H1 (cell line): ENCODE results near the gene C3orf38. TPM values are rescaled to one million over a fixed set of nuclear protein-coding genes. Genes with fewer than 3 reads are reported as not detected.
A peak's percentile ranks its signal among the peaks of the same experiment; 100 is the strongest.

Experiments
- CTCF ChIA-PET: fragments of 300-600 bp; sonication (Branson Sonifier 250); formaldehyde crosslinking; loops from one replicate; lab custom pipeline; 2021; ENCODE audit not compliant: partially characterized antibody; lab: Charles Lee
- POLR2A ChIA-PET: fragments of 300-600 bp; sonication (Branson Sonifier 250); formaldehyde crosslinking; loops from one replicate; lab custom pipeline; 2021; ENCODE audit warnings: inconsistent platforms; ENCODE audit not compliant: partially characterized antibody; lab: Charles Lee
- DNase-seq, 2 experiments: peaks; one replicate each; pipeline versions ENCODE4 v3.0.0 to v3.0.0-alpha.2; 2010 to 2022; ENCODE audit warnings: low spot score in 2 of 2, low read depth in 1 of 2, mixed read lengths in 1 of 2
- FAIRE-seq: peaks from 2 replicates; lab custom pipeline; 2011; peaks lifted over from hg19 to GRCh38; lab: Jason Lieb, UNC
- H2AFZ ChIP-seq: 2 replicates; pipeline ENCODE4 v1.8.1; 2012; ENCODE audit warnings: low read length, inconsistent platforms
- H2AK5ac ChIP-seq: 2 replicates; pipeline ENCODE4 v1.6.1; 2013; ENCODE audit warnings: low read depth, low read length
- H2BK120ac ChIP-seq: replicated peaks from 2 replicates; pipeline ENCODE3; 2013; ENCODE audit warnings: low read depth, low read length, inconsistent platforms
- H2BK12ac ChIP-seq: 2 replicates; pipeline ENCODE4 v1.6.1; 2013; ENCODE audit warnings: low read depth, low read length
- H2BK15ac ChIP-seq: 2 replicates; pipeline ENCODE4 v1.6.1; 2013; ENCODE audit warnings: low read length
- H2BK20ac ChIP-seq: 2 replicates; pipeline ENCODE4 v1.6.1; 2013; ENCODE audit warnings: low read length
- H2BK5ac ChIP-seq: 2 replicates; pipeline ENCODE4 v1.6.1; 2013; ENCODE audit warnings: low read depth, low read length
- H3K14ac ChIP-seq: 2 replicates; pipeline ENCODE4 v1.6.1; 2013; ENCODE audit warnings: inconsistent platforms; ENCODE audit not compliant: insufficient read length
- H3K18ac ChIP-seq: 2 replicates; pipeline ENCODE4 v1.6.1; 2013; ENCODE audit warnings: low read length; ENCODE audit errors: extremely low read depth
- H3K23ac ChIP-seq: 2 replicates; pipeline ENCODE4 v1.6.1; 2013; ENCODE audit warnings: inconsistent platforms; ENCODE audit not compliant: insufficient read length
- H3K23me2 ChIP-seq: 2 replicates; pipeline ENCODE4 v1.6.1; 2013; ENCODE audit warnings: low read depth, low read length
- H3K27ac ChIP-seq: 2 replicates; pipeline ENCODE4 v1.6.1; 2011; ENCODE audit warnings: low read depth, low read length, inconsistent platforms
- H3K27me3 ChIP-seq, 4 experiments: replicated peaks in 1 of 4; 1 replicate in 1 of 4; 2 replicates in 3 of 4; pipeline versions ENCODE4 v1.6.1 to v1.8.1; 2011 to 2013; ENCODE audit warnings: low read length in 3 of 4, mild to moderate bottlenecking in 3 of 4, inconsistent platforms in 2 of 4, mixed read lengths in 2 of 4, moderate library complexity in 1 of 4; ENCODE audit not compliant: control insufficient read depth in 3 of 4, insufficient read depth in 3 of 4; ENCODE audit errors: extremely low read depth in 1 of 4
- H3K36me3 ChIP-seq, 4 experiments: 2 replicates each; pipeline versions ENCODE4 v1.6.1 to v1.8.1; 2011 to 2013; ENCODE audit warnings: mild to moderate bottlenecking in 4 of 4, low read length in 3 of 4, moderate library complexity in 2 of 4, control low read depth in 1 of 4, inconsistent platforms in 1 of 4; ENCODE audit not compliant: insufficient read depth in 4 of 4, control insufficient read depth in 2 of 4
- H3K4ac ChIP-seq: replicated peaks from 2 replicates; pipeline ENCODE3; 2013; ENCODE audit warnings: low read length, low read depth, mixed read lengths, inconsistent platforms; ENCODE audit not compliant: insufficient read length
- H3K4me1 ChIP-seq, 4 experiments: replicated peaks in 1 of 4; 1 replicate in 1 of 4; 2 replicates in 3 of 4; pipeline versions ENCODE4 v1.6.1 to v1.8.1; 2011 to 2013; ENCODE audit warnings: low read length in 3 of 4, inconsistent platforms in 2 of 4, mixed read lengths in 1 of 4; ENCODE audit not compliant: insufficient read depth in 4 of 4, control insufficient read depth in 3 of 4
- H3K4me2 ChIP-seq, 2 experiments: 2 replicates each; pipeline versions ENCODE4 v1.6.1 to v1.8.1; 2011 to 2013; ENCODE audit warnings: low read depth in 2 of 2, low read length in 2 of 2, control low read depth in 1 of 2, inconsistent platforms in 1 of 2, mild to moderate bottlenecking in 1 of 2; ENCODE audit not compliant: insufficient read depth in 1 of 2
- H3K4me3 ChIP-seq, 4 experiments: fragments of 200-600, 300-600 bp in 1 of 4; sonication (generic), shearing (Covaris generic), sonication (Bioruptor Twin) in 1 of 4; 2 replicates each; pipeline versions ENCODE4 v1.5.1 to v1.8.1; 2011 to 2016; ENCODE audit warnings: low read length in 4 of 4, low read depth in 3 of 4, control low read depth in 2 of 4, inconsistent platforms in 2 of 4, mild to moderate bottlenecking in 2 of 4, mixed read lengths in 1 of 4, moderate library complexity in 1 of 4; ENCODE audit not compliant: insufficient read depth in 2 of 4; ENCODE audit errors: extremely low read depth in 1 of 4
- H3K56ac ChIP-seq: replicated peaks from 2 replicates; pipeline ENCODE3; 2013; ENCODE audit warnings: low read depth, mild to moderate bottlenecking, mixed read lengths, low read length, inconsistent platforms; ENCODE audit not compliant: insufficient read length
- H3K79me1 ChIP-seq: 2 replicates; pipeline ENCODE4 v1.6.1; 2013; ENCODE audit warnings: low read depth, low read length, control low read depth
- H3K79me2 ChIP-seq, 2 experiments: 2 replicates each; pipeline versions ENCODE4 v1.6.1 to v1.8.1; 2012 to 2013; ENCODE audit warnings: low read length in 2 of 2, mild to moderate bottlenecking in 2 of 2, inconsistent platforms in 1 of 2; ENCODE audit not compliant: insufficient read depth in 2 of 2, control insufficient read depth in 1 of 2
- H3K9ac ChIP-seq, 4 experiments: replicated peaks in 1 of 4; 1 replicate in 1 of 4; 2 replicates in 3 of 4; pipeline versions ENCODE4 v1.6.1 to v1.8.1; 2011 to 2013; ENCODE audit warnings: low read depth in 3 of 4, low read length in 3 of 4, control low read depth in 2 of 4, mild to moderate bottlenecking in 2 of 4, moderate library complexity in 2 of 4, inconsistent platforms in 1 of 4; ENCODE audit errors: extremely low read depth in 1 of 4
- H3K9me3 ChIP-seq, 2 experiments: 2 replicates each; pipeline versions ENCODE4 v1.6.1 to v1.8.1; 2012 to 2013; ENCODE audit warnings: mild to moderate bottlenecking in 2 of 2, moderate library complexity in 2 of 2, control low read depth in 1 of 2, inconsistent platforms in 1 of 2, low read depth in 1 of 2, low read length in 1 of 2, mixed read lengths in 1 of 2; ENCODE audit not compliant: insufficient read depth in 2 of 2
- H4K20me1 ChIP-seq, 2 experiments: replicated peaks in 1 of 2; 2 replicates each; pipeline versions ENCODE3 to v1.8.1; 2011 to 2013; ENCODE audit warnings: inconsistent platforms in 2 of 2, low read length in 2 of 2, mild to moderate bottlenecking in 1 of 2; ENCODE audit not compliant: insufficient read depth in 2 of 2, control insufficient read depth in 1 of 2
- H4K5ac ChIP-seq: 2 replicates; pipeline ENCODE4 v1.6.1; 2013; ENCODE audit warnings: low read length, low read depth, mixed read lengths, inconsistent platforms; ENCODE audit not compliant: insufficient read length
- H4K8ac ChIP-seq: 2 replicates; pipeline ENCODE4 v1.8.0; 2013; ENCODE audit warnings: mild to moderate bottlenecking, moderate library complexity, low read length, inconsistent platforms; ENCODE audit not compliant: insufficient read depth; ENCODE audit errors: extremely low read depth
- H4K91ac ChIP-seq: replicated peaks from 2 replicates; pipeline ENCODE3; 2013; ENCODE audit warnings: low read length, mixed read lengths, inconsistent platforms; ENCODE audit not compliant: insufficient read length
- BRCA1 ChIP-seq: IDR thresholded peaks from 2 replicates; pipeline ENCODE4 v1.6.1; 2012; ENCODE audit warnings: low read depth, low read length, improper control_type of control experiment
- CREB1 ChIP-seq: IDR thresholded peaks from 2 replicates; pipeline ENCODE4 v1.6.1; 2012; ENCODE audit warnings: inconsistent platforms
- EGR1 ChIP-seq: IDR thresholded peaks from 2 replicates; pipeline ENCODE4 v1.6.1; 2011; ENCODE audit warnings: low read depth, low read length, borderline replicate concordance
- KDM4A ChIP-seq: IDR thresholded peaks from one replicate; pipeline ENCODE4 v1.7.1; 2012; ENCODE audit warnings: low read depth, mild to moderate bottlenecking, moderate library complexity, low read length, inconsistent platforms; ENCODE audit not compliant: severe bottlenecking
- PHF8 ChIP-seq: fragments of 200-600 bp; sonication (generic); conservative IDR thresholded peaks from 2 replicates; pipeline ENCODE4 v1.7.1; 2012; ENCODE audit warnings: low read depth, mild to moderate bottlenecking, inconsistent platforms, low read length, moderate library complexity
- RAD21 ChIP-seq, 2 experiments: IDR thresholded peaks in 1 of 2; conservative IDR thresholded peaks in 1 of 2; 2 replicates each; pipeline ENCODE4 v1.6.1; 2011; ENCODE audit warnings: low read depth in 2 of 2, low read length in 2 of 2, improper control_type of control experiment in 1 of 2, inconsistent platforms in 1 of 2, mild to moderate bottlenecking in 1 of 2, moderate library complexity in 1 of 2
- WGBS, 2 experiments: shearing (Covaris generic) in 1 of 2; methylation state at CpG; one replicate each; pipeline versions ENCODE4 v1.1.6 to v1.1.7; 2013 to 2015; ENCODE audit warnings: low lambda C conversion rate in 2 of 2, mixed read lengths in 2 of 2, inconsistent platforms in 1 of 2, low coverage in 1 of 2, missing lambda C conversion rate in 1 of 2; ENCODE audit not compliant: insufficient replicate concordance in 2 of 2, insufficient coverage in 1 of 2, insufficient read length in 1 of 2; ENCODE audit errors: extremely low coverage in 1 of 2, missing lambda C conversion rate in 1 of 2; 5-methylcytosine and 5-hydroxymethylcytosine counted together
- polyA plus RNA-seq, 7 experiments: library from polyadenylated mRNA; depleted of rRNA in 3 of 7; stranded (reverse) in 5 of 7; unstranded in 2 of 7; fragments of >200 nt in 5 of 7; fragments of 200-250 nt in 2 of 7; gene quantifications; 1 replicate in 5 of 7; 2 replicates in 1 of 7; 4 replicates in 1 of 7; pipeline versions ENCODE4 v1.2.1 to v1.2.3, GENCODE V29; 2011 to 2013; ENCODE audit warnings: missing spikeins in 2 of 7, mixed read lengths in 2 of 7
- total RNA-seq: library from RNA; stranded (reverse); fragmentation: NEBNext Ultra II Directional; extraction: Animal tissue kit (Norgen Biotek cat#: 25700); gene quantifications from 2 replicates; pipeline ENCODE4 v1.2.1, GENCODE V29; 2021
- TF ChIP-seq, protein P1 (sequence below): IDR thresholded peaks from 2 replicates; pipeline ENCODE4 v1.6.1; 2011; ENCODE audit warnings: low read depth, mild to moderate bottlenecking, low read length; ENCODE audit not compliant: insufficient read depth

C3orf38 gene
- total and polyA plus RNA-seq, 2 of the 8 experiments (the other 6 are each of a cell fraction or from before 2014, with no cell fraction given), result 8.6 to 32.1 TPM

DNA sequence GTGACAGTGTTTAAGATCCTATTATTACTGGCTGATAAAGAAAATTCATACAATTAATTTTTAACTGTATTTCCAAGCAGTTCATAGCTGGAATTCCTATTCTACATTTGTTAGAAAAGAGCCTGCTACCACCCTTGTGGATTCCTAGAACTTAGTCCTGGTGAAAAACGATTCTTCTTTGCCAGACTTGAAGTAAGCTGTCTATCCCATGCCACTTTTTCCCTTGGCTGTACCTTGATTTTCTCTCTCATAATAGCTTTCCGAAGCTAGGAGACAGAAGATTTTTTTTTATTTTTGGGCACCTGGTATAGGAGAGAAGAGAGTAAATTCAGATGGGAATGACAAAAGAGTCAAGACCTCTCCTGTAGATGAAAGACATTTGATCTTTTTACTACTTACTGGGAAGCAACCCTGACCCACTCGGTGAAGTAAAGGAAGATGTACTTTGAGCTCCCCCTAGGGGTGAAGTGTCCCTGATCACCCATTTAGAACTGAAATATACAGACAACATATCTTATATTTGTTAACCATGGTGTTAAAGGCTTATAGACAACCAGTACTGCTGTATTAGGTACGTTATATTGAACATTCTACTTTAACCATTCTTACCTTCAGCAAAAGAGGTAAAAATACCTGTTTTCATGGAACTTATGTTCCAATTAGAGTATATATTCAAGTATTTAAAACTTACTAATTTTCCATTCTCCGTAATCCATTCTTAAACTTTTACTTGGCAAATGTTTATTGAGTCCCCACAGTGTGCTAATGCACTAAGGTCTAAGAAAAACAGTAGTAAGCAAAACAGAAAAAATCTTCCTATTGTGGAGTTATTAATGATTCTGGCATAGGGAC lies 36.2 kb upstream of the C3orf38 start:
- Histone ChIP-seq H3K27ac (no peak overlapping the region), H3K79me2 (no peaks in the 10 kb centered on the region)
- FAIRE-seq, result peak; percentile 69
- TF ChIP-seq KDM4A (no peak), BRCA1 (no peak), EGR1 (no peak), PHF8 (no peak), RAD21 (IDR thresholded peaks at IDR 0.05 in 1 of 2, conservative IDR thresholded peaks at IDR 0.05 in 1 of 2; ENCODE audit: low read depth in 2 of 2, low read length in 2 of 2) (peak; percentile 67 to 71), CREB1 (no peak)
- TF ChIP-seq, protein P1, sequence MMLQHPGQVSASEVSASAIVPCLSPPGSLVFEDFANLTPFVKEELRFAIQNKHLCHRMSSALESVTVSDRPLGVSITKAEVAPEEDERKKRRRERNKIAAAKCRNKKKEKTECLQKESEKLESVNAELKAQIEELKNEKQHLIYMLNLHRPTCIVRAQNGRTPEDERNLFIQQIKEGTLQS, result no peak

More for the DNA sequence above, 36.2 kb upstream of the C3orf38 start:
- no peak overlapping the region for H4K8ac ChIP-seq
- no peak overlapping the region for H3K4me2 ChIP-seq
- no peak overlapping the region for H3K4me3 ChIP-seq
- H3K27me3 ChIP-seq, result peaks cover 0 to 1% (median 0%) of the 10 kb centered on the region in 4 experiments; a peak in 1 of 7 replicates
- H3K18ac ChIP-seq, result no peak overlapping the region
- ChIA-PET POLR2A (interaction anchor here (0.7 to 1.0 kb wide), 2 partner anchors 35 to 134 kb away, joined by 3 to 5 read pairs; no protein-coding TSS in a partner anchor), CTCF (interaction anchor here (0.6 to 2.8 kb wide), 24 partner anchors 10 to 436 kb away, joined by 3 to 11 read pairs (median 4); partner anchors contain the start of genes C3orf38, CGGBP1 and ZNF654)
- 47% methylated on average over 5 of the region's 5 CpGs; no CpG with 5 or more reads in 1 of the 2 experiments for WGBS, 2 experiments
- H3K56ac ChIP-seq, result no peak overlapping the region
- no peak overlapping the region for H4K91ac ChIP-seq
- H3K79me1 ChIP-seq, result no peaks in the 10 kb centered on the region
- H2AFZ ChIP-seq, result no peak overlapping the region
- peaks cover 2% of the 10 kb centered on the region; the same call in 1 of the 2 replicates for H3K23me2 ChIP-seq
- H3K9ac ChIP-seq, result no peak overlapping the region
- no peaks in the 10 kb centered on the region; a peak in 1 of 8 replicates for H3K36me3 ChIP-seq
- no peak overlapping the region for H2BK5ac ChIP-seq
- no peak overlapping the region for H3K14ac ChIP-seq
- H2BK120ac ChIP-seq, result no peak overlapping the region
- H3K23ac ChIP-seq, result no peak overlapping the region
- no peaks in the 10 kb centered on the region for H3K4me1 ChIP-seq
- H3K9me3 ChIP-seq, result no peaks in the 10 kb centered on the region
- no peak overlapping the region for H2BK20ac ChIP-seq
- H2BK12ac ChIP-seq, result no peak overlapping the region
- no peak overlapping the region for H4K5ac ChIP-seq
- H2BK15ac ChIP-seq, result no peak overlapping the region
- peak; percentile 5 to 67 for DNase-seq
- H2AK5ac ChIP-seq, result no peak overlapping the region
- H3K4ac ChIP-seq, result no peak overlapping the region
- H4K20me1 ChIP-seq, result peaks cover 2 to 4% of the 10 kb centered on the region in 2 experiments
